B cell (primary cell): ENCODE measurements around the gene PSG5.
"Not testable (repeated sequence)": the region's sequence is repeated elsewhere in the genome, so short reads cannot be mapped to it uniquely, and the experiment has no call there.

Experiments used
- CTCF ChIP-seq: fragments of 200-600 bp; IDR thresholded peaks from one replicate; pipeline ENCODE4 v1.8.0; 2022; ENCODE audit warnings: antibody characterized with exemption, mild to moderate bottlenecking
- EZH2 ChIP-seq: IDR thresholded peaks from 2 replicates; pipeline ENCODE4 v1.6.1; 2012; ENCODE audit warnings: borderline replicate concordance, low read depth, mild to moderate bottlenecking, moderate library complexity, low read length; ENCODE audit not compliant: insufficient read depth, poor library complexity, severe bottlenecking

DNA sequence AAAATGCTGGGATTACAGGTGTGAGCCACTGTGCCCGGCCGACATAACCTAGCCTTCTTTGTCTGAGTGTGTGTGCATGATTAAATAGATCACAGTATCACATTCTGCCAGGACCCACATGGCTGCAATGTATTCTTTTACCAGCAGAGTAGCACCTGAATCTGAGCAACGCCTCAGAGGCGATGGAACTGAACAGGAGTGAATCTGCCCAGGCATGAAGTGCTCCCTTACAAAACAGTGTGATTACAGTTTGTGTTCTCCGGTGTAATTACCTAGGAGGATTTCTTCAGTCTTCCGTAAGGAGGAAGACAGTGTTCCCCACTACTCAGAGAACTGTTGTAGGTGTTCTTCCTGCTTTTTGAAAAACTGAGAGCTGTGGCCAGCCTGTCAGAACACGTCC lies 57.1 kb downstream of the PSG5 start:
- not testable (repeated sequence) for TF ChIP-seq CTCF, EZH2
